ENCODE data around the gene ARID3B. TPM values are rescaled to one million over a fixed set of nuclear protein-coding genes. Genes with fewer than 3 reads are reported as not detected.

The ARID3B gene
- total RNA-seq, 1 experiment from 2014 or later = 101 TPM

DNA sequence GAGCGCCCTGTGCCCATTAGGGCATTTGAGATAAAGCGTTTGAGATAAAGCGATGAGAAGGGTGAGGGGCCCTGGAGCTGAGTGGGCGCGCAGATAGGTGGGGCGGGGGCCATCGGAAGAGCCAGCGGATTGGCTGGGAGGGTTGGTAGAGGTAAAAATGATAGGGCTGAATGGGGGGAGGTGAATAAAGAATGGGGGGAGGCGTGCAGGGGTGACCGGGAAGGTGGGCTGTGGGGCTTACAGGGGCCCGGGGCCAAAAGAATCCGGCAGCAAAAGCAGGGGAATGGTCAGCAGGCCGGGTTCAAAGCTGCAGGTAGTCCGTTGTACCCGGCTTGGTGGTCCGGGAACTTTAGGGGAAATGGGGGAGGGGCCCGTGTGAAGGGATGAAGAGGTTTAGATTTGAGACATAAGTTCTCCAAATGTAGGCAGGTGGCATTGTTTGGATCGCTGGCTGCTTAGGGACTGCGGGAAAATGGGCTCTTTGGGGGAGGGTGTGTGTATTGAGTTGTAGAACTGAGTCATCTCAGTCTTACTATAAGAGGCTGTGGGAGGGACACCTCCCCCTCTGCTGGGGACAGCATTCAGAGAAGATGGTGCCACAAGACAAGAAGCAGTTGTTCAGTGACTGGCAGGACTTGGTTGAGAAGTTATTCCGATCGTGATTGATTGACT lies 610 bp downstream of the ARID3B start:
- Mint-ChIP-seq H3K27me3 (ENCODE audit: low read depth) (no peaks in the 10 kb centered on the region), H3K4me3 (peak overlapping the region; percentile 94 to 99), H3K9me3 (no peaks in the 10 kb centered on the region), H3K36me3 (ENCODE audit: insufficient read depth in 1 of 3, low read depth in 3 of 3) (peaks cover 20 to 33% (median 30%) of the 10 kb centered on the region in 3 experiments), H3K4me1 (peaks cover 38 to 42% of the 10 kb centered on the region in 2 experiments), H3K27ac (peak overlapping the region; percentile 93 to 99 (median 93))
- H2AK5ac ChIP-seq (ENCODE audit: insufficient read length, low read length) = no peak overlapping the region
- H3K14ac ChIP-seq (ENCODE audit: insufficient read depth, low read length) = peak overlapping the region; percentile 75
- TF ChIP-seq, protein P1, sequence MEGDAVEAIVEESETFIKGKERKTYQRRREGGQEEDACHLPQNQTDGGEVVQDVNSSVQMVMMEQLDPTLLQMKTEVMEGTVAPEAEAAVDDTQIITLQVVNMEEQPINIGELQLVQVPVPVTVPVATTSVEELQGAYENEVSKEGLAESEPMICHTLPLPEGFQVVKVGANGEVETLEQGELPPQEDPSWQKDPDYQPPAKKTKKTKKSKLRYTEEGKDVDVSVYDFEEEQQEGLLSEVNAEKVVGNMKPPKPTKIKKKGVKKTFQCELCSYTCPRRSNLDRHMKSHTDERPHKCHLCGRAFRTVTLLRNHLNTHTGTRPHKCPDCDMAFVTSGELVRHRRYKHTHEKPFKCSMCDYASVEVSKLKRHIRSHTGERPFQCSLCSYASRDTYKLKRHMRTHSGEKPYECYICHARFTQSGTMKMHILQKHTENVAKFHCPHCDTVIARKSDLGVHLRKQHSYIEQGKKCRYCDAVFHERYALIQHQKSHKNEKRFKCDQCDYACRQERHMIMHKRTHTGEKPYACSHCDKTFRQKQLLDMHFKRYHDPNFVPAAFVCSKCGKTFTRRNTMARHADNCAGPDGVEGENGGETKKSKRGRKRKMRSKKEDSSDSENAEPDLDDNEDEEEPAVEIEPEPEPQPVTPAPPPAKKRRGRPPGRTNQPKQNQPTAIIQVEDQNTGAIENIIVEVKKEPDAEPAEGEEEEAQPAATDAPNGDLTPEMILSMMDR (conservative IDR thresholded peaks at IDR 0.05) = no peak
- peak overlapping the region; percentile 98 for H3K4me2 ChIP-seq (ENCODE audit: insufficient read depth, insufficient read length, low read length)
- no peak overlapping the region for H3K56ac ChIP-seq (ENCODE audit: insufficient read length, low read depth, low read length)
- no peak overlapping the region for H2BK12ac ChIP-seq (ENCODE audit: insufficient read length, low read depth, low read length)
- H2AFZ ChIP-seq (ENCODE audit: low read length) = no peak overlapping the region
- H4K5ac ChIP-seq (ENCODE audit: insufficient read length, low read depth, low read length) = no peak overlapping the region
- peak; percentile 46 for DNase-seq
- no peak overlapping the region for H3K23ac ChIP-seq (ENCODE audit: insufficient read length, low read depth, low read length)
- peak overlapping the region; percentile 84 for H3K18ac ChIP-seq (ENCODE audit: insufficient read length, low read depth, low read length)
- no peak overlapping the region for H2BK20ac ChIP-seq (ENCODE audit: low read depth, low read length, poor library complexity, severe bottlenecking)
- no CpG with 5 or more reads among the region's 21 CpGs for WGBS (ENCODE audit: extremely low coverage, insufficient read length, low lambda C conversion rate)
- H3K27me3 ChIP-seq (ENCODE audit: insufficient read depth, low read length) = no peaks in the 10 kb centered on the region
- H3K4me1 ChIP-seq (ENCODE audit: insufficient read depth, low read length) = peaks cover 8% of the 10 kb centered on the region
- no peak overlapping the region for H2BK120ac ChIP-seq (ENCODE audit: low read depth, low read length, poor library complexity, severe bottlenecking)
- H3K79me1 ChIP-seq (ENCODE audit: insufficient read depth, low read depth, low read length, poor library complexity, severe bottlenecking) = peaks cover 4% of the 10 kb centered on the region
- no peaks in the 10 kb centered on the region for H4K20me1 ChIP-seq (ENCODE audit: control insufficient read depth, insufficient read depth, insufficient read length)
- no peak overlapping the region for H3T11ph ChIP-seq (ENCODE audit: low read length)
- no peak overlapping the region for H2BK5ac ChIP-seq (ENCODE audit: insufficient read length, low read length)
- peaks cover 36% of the 10 kb centered on the region; the same call in 1 of the 2 replicates for H3K79me2 ChIP-seq (ENCODE audit: insufficient read depth, low read length)
- H3K27ac ChIP-seq (ENCODE audit: insufficient read length, low read depth, low read length) = no peak overlapping the region
- peak overlapping the region; percentile 89 for H3K9ac ChIP-seq (ENCODE audit: extremely low read depth, insufficient read length, low read length)
- peaks cover 17% of the 10 kb centered on the region for H3K23me2 ChIP-seq (ENCODE audit: insufficient read length, low read depth, low read length, poor library complexity, severe bottlenecking)
- H3K9me3 ChIP-seq (ENCODE audit: control insufficient read depth, low read depth, low read length) = no peaks in the 10 kb centered on the region
- no peak overlapping the region for H2BK15ac ChIP-seq (ENCODE audit: low read depth, low read length)
- H4K91ac ChIP-seq (ENCODE audit: insufficient read length, low read depth, low read length) = no peak overlapping the region
- no peak overlapping the region for H4K8ac ChIP-seq (replicated peaks; ENCODE audit: insufficient read length, low read depth, low read length)
- peak overlapping the region; percentile 36; the same call in 1 of the 2 replicates for H3K4ac ChIP-seq (ENCODE audit: low read depth, low read length)
